Activated T-helper 2 cell treated with anti-CD3 and anti-CD28 coated beads, Interferon-gamma antibody, Interleukin-2, Interleukin-4, amounts not matched to agents 10 μg/mL and 5 μg/mL and 100 μg/mL, durations not matched to agents 14 hours and 24 hours and 36 hours (primary cell): Measurements from ENCODE around the gene F2RL2. TPM values are rescaled to one million over a fixed set of nuclear protein-coding genes. Genes with fewer than 3 reads are reported as not detected.

ENCODE experiments used
- DNase-seq: peaks from one replicate; pipeline ENCODE4 v3.0.0; 2021; ENCODE audit warnings: low spot score
- H3K27ac Mint-ChIP-seq: one replicate; pipeline ENCODE4 v1.8.0; 2021; ENCODE audit warnings: mixed read lengths
- H3K27me3 Mint-ChIP-seq: one replicate; pipeline ENCODE4 v1.8.0; 2021; ENCODE audit warnings: low read depth, mixed read lengths
- H3K36me3 Mint-ChIP-seq: one replicate; pipeline ENCODE4 v1.8.0; 2021; ENCODE audit warnings: low read depth, mixed read lengths
- H3K4me1 Mint-ChIP-seq: one replicate; pipeline ENCODE4 v1.8.0; 2021; ENCODE audit warnings: low read depth, mixed read lengths
- H3K4me3 Mint-ChIP-seq: one replicate; pipeline ENCODE4 v1.8.0; 2021; ENCODE audit warnings: low read depth, mild to moderate bottlenecking, moderate library complexity, mixed read lengths
- H3K9me3 Mint-ChIP-seq: one replicate; pipeline ENCODE4 v1.8.0; 2021; ENCODE audit warnings: mixed read lengths
- intact Hi-C: fragments of 100-400 bp; cut with micrococcal nuclease; formaldehyde crosslinking; loops from one replicate; pipeline ENCODE4 v1.15.1; 2023
- total RNA-seq: library from RNA; stranded (reverse); gene quantifications from 2 replicates; pipeline ENCODE4 v1.2.3, GENCODE V29; 2022

The F2RL2 gene, protein sequence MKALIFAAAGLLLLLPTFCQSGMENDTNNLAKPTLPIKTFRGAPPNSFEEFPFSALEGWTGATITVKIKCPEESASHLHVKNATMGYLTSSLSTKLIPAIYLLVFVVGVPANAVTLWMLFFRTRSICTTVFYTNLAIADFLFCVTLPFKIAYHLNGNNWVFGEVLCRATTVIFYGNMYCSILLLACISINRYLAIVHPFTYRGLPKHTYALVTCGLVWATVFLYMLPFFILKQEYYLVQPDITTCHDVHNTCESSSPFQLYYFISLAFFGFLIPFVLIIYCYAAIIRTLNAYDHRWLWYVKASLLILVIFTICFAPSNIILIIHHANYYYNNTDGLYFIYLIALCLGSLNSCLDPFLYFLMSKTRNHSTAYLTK
- 0.05 and 0.09 TPM in 2 replicates for total RNA-seq

GRCh38 chr5:76622973-76623596, at the start of gene F2RL2:
TSS of gene F2RL2 (minus strand) at chr5:76623403. CDS start at chr5:76623230, 173 bp downstream.
- DNase-seq, result no peak
- intact Hi-C loops, result no loop called here
- Mint-ChIP-seq H3K27me3 (no peaks in the 10 kb centered on the region), H3K4me3 (no peak within 1 kb of the TSS), H3K9me3 (no peaks in the 10 kb centered on the region), H3K36me3 (peaks cover 16% of the 10 kb centered on the region), H3K27ac (no peak within 1 kb of the TSS), H3K4me1 (peaks cover 9% of the 10 kb centered on the region)

DNA sequence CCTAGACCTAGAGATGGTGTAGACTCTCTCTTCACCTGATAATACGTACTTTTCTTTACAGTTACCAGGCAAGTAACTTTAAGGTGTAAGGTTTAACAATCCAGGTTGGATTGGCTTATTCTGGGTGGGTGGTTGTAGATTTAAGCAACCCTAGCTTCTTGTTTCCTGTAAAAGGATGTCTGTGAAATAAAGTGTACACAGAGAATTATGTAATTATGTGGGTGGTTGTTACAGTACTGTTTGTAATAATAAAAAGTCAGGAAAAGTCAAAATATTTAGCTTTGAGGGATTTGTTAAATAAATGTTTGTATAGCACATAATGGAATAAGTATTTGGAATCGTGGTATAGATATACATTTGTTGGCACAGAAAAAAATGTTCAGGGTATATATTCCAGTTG, 49.0 kb upstream of the F2RL2 start:
- no peak overlapping the region for H3K27ac Mint-ChIP-seq
- no peak overlapping the region for H3K4me3 Mint-ChIP-seq
- H3K9me3 Mint-ChIP-seq, result no peaks in the 10 kb centered on the region
- peaks cover 73% of the 10 kb centered on the region for H3K36me3 Mint-ChIP-seq
- H3K4me1 Mint-ChIP-seq, result no peaks in the 10 kb centered on the region
- no peaks in the 10 kb centered on the region for H3K27me3 Mint-ChIP-seq
- intact Hi-C loops, result no loop called here
- DNase-seq, result no peak

DNA sequence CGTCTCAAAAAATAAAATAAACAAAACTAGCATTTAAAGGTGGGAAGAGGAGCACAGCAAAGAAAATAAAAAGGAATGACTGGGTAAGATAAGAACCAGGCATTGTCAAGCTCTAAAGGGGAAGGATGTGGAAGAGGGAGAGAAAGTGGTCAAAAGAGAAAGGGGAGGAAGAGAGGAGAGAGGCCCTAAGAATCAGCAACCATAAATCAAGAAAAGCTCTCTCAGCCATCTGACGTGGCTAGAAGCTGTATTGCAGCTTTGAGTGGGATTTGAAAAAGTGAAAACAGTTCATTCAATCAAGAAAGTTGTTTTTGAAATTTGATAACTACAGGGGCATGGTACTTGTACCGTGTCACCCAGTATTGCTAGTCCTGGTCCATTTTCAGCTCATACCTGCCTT, 47.3 kb upstream of the F2RL2 start:
- Mint-ChIP-seq H3K27ac (no peak overlapping the region), H3K36me3 (peaks cover 69% of the 10 kb centered on the region)
- intact Hi-C loops, result no loop called here

DNA sequence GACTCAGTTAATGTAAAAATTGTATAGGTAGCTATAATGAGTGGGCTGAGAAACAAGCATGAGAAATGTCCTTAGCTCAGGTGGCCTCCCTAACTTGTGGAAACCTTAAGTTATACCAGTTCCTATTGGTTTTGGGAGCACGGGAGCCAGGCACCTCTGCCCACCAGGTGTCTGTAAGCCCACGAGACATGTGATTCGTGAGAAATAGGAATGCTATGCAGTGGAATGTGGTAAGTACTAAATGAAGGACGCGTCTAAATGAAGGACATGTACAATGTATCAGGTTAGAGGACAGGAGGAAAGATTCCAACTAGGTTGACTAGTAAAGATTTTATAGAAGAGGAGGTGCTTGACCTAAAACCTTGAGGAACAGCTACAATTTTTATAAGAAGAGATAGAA, 46.0 kb upstream of the F2RL2 start:
- no peak overlapping the region for H3K27ac Mint-ChIP-seq
- H3K9me3 Mint-ChIP-seq, result no peaks in the 10 kb centered on the region
- no peak overlapping the region for H3K4me3 Mint-ChIP-seq
- H3K36me3 Mint-ChIP-seq, result peaks cover 71% of the 10 kb centered on the region
- no peaks in the 10 kb centered on the region for H3K27me3 Mint-ChIP-seq
- DNase-seq, result no peak
- intact Hi-C loops, result no loop called here
- no peaks in the 10 kb centered on the region for H3K4me1 Mint-ChIP-seq

More for the DNA sequence above, 47.3 kb upstream of the F2RL2 start:
- DNase-seq, result no peak
- Mint-ChIP-seq H3K27me3 (no peaks in the 10 kb centered on the region), H3K9me3 (no peaks in the 10 kb centered on the region), H3K4me1 (no peaks in the 10 kb centered on the region), H3K4me3 (no peak overlapping the region)

GRCh38 chr5:76667495-76667894, 44.3 kb upstream of the F2RL2 start:
- Mint-ChIP-seq H3K4me3 (no peak overlapping the region), H3K27me3 (no peaks in the 10 kb centered on the region), H3K4me1 (no peaks in the 10 kb centered on the region), H3K9me3 (no peaks in the 10 kb centered on the region), H3K27ac (no peak overlapping the region), H3K36me3 (peaks cover 65% of the 10 kb centered on the region)
- intact Hi-C loops, result no loop called here
- no peak for DNase-seq

- H3K27ac Mint-ChIP-seq, result no peak overlapping the region
- H3K36me3 Mint-ChIP-seq, result peaks cover 52% of the 10 kb centered on the region
- intact Hi-C loops, result no loop called here
- no peaks in the 10 kb centered on the region for H3K4me1 Mint-ChIP-seq
- no peaks in the 10 kb centered on the region for H3K9me3 Mint-ChIP-seq
- no peak overlapping the region for H3K4me3 Mint-ChIP-seq
- H3K27me3 Mint-ChIP-seq, result no peaks in the 10 kb centered on the region
- DNase-seq, result no peak
These were observed 40.9 kb upstream of the F2RL2 start for GRCh38 chr5:76664079-76664478.

GRCh38 chr5:76663573-76663972, 40.4 kb upstream of the F2RL2 start:
- Mint-ChIP-seq H3K9me3 (no peaks in the 10 kb centered on the region), H3K36me3 (peaks cover 50% of the 10 kb centered on the region), H3K27ac (no peak overlapping the region), H3K4me3 (no peak overlapping the region), H3K4me1 (no peaks in the 10 kb centered on the region), H3K27me3 (no peaks in the 10 kb centered on the region)
- DNase-seq, result no peak
- intact Hi-C loops, result no loop called here

DNA sequence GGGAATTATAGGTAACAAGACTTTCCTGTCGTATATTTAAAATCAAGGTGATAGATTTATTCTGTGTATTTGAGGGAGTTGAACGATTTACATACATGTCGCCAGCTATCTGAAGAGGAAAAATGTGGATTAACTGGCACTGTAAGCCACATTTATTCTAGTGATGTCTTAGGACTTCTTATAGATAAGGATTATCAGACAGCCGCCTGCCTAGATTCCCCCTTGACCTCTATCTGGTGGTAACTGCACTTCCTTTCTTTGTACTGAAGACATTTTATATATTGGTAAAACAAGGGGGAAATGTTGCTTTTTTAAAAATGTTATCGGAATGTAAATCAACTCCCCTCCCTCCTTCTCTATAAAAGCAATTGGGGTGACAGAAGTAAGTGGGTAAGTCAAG, 39.3 kb upstream of the F2RL2 start:
- no peak for DNase-seq
- H3K4me3 Mint-ChIP-seq, result no peak overlapping the region
- H3K9me3 Mint-ChIP-seq, result no peaks in the 10 kb centered on the region
- H3K27me3 Mint-ChIP-seq, result no peaks in the 10 kb centered on the region
- intact Hi-C loops, result no loop called here
- H3K36me3 Mint-ChIP-seq, result peaks cover 54% of the 10 kb centered on the region
- H3K27ac Mint-ChIP-seq, result no peak overlapping the region
- H3K4me1 Mint-ChIP-seq, result no peaks in the 10 kb centered on the region

DNA sequence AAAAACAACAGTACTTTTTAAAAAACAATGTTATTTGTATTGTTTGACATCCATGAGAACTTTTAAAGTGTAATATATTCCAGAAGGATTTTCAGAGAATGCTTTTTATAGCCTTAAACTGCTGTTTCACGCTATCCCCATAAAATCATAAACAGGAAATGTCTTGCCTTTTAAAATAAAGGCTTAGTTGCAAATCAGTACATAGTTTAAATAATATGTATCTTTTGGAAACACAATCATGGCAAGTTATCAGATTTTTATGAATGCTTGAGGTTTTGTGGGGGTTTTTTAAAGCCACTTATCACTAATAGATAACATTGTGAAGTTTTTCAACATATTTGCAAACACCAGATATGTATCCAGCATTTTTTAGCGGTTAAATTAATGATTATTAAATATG, 37.2 kb upstream of the F2RL2 start:
- intact Hi-C loops, result no loop called here
- Mint-ChIP-seq H3K27ac (no peak overlapping the region), H3K27me3 (no peaks in the 10 kb centered on the region), H3K9me3 (no peaks in the 10 kb centered on the region), H3K4me1 (no peaks in the 10 kb centered on the region), H3K36me3 (peaks cover 44% of the 10 kb centered on the region), H3K4me3 (no peak overlapping the region)
- no peak for DNase-seq

GRCh38 chr5:76657683-76658311, 34.6 kb upstream of the F2RL2 start:
- no peaks in the 10 kb centered on the region for H3K27me3 Mint-ChIP-seq
- no peak overlapping the region for H3K4me3 Mint-ChIP-seq
- H3K4me1 Mint-ChIP-seq, result no peaks in the 10 kb centered on the region
- intact Hi-C loops, result no loop called here
- H3K27ac Mint-ChIP-seq, result no peak overlapping the region
- H3K36me3 Mint-ChIP-seq, result peaks cover 50% of the 10 kb centered on the region
- DNase-seq, result no peak
- H3K9me3 Mint-ChIP-seq, result peaks cover 3% of the 10 kb centered on the region

DNA sequence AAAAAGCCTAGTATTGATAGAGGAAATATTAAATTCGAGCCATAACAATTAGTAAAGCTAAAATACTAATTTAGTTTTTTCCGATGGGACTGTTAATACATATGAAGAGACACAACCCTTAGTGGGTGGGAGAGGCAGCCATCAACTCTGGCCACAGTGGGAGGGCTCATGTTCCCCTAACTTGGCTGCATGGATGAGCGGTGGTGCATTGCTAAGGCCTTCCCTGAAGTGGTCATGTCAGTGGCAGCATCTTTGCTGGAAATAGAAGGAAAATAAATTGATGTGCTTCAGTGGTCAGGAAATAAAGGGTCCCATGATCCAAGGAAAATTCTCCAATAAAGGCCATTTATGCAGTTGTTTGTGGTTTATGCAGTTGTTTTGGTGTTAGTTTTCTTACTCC, 33.9 kb upstream of the F2RL2 start:
- Mint-ChIP-seq H3K4me1 (no peaks in the 10 kb centered on the region), H3K4me3 (no peak overlapping the region), H3K27me3 (no peaks in the 10 kb centered on the region), H3K27ac (no peak overlapping the region), H3K9me3 (peaks cover 3% of the 10 kb centered on the region), H3K36me3 (peaks cover 51% of the 10 kb centered on the region)
- intact Hi-C loops, result no loop called here
- DNase-seq, result no peak

GRCh38 chr5:76652809-76653414, 29.7 kb upstream of the F2RL2 start:
- DNase-seq, result no peak
- Mint-ChIP-seq H3K36me3 (peaks cover 65% of the 10 kb centered on the region), H3K4me1 (no peaks in the 10 kb centered on the region), H3K27me3 (no peaks in the 10 kb centered on the region), H3K9me3 (peaks cover 23% of the 10 kb centered on the region), H3K27ac (no peak overlapping the region), H3K4me3 (no peak overlapping the region)
- intact Hi-C loops, result no loop called here

DNA sequence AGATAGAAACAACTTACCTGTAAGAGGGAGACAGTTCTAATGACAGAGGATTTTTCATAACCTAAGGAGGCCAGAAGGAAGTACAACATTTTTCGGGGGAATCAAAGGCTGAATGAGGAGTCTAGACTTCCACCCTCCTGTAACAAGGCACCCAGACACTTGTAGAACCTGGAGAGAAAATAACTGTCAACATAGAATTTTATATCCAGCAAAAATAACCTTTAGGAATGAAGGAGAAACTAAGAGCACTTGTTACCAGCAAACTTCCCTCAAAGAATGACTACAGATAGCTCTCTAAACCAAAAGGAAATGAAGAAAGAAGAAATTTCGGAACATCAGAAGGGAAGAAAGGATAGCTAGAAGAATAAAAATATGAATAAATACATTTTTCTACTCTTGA, 25.9 kb upstream of the F2RL2 start:
- Mint-ChIP-seq H3K4me1 (no peaks in the 10 kb centered on the region), H3K4me3 (no peak overlapping the region), H3K9me3 (peaks cover 30% of the 10 kb centered on the region), H3K27me3 (no peaks in the 10 kb centered on the region), H3K36me3 (peaks cover 77% of the 10 kb centered on the region), H3K27ac (no peak overlapping the region)
- DNase-seq, result no peak
- intact Hi-C loops, result no loop called here
